Glomerular visceral epithelial cell (primary cell): Measurements from ENCODE around the gene RBP3.

Source experiments
- DNase-seq: peaks from one replicate; pipeline ENCODE4 v3.0.0-alpha.2; 2016; ENCODE audit errors: extremely low spot score

The RBP3 gene

DNA sequence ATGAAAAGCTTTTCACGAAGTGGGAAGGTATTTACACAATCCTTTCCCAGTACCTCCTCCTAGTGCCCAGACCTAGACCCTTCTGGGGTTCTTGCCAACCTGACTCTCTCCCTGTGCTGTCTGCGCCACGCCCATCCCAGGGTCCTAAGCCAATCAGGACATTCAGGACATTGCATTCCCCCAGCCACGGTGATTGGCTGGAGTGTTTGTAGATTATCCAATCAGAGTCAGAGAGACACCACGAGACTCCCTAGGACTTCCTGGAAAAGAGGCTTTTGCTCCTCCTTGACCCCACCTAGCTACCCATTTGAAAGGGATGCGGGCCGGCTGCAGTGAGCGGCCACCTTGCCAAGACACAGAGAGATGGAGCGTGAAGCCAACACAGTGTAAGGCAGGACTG is 29.5 kb upstream of the RBP3 start:
- no peak for DNase-seq

DNA sequence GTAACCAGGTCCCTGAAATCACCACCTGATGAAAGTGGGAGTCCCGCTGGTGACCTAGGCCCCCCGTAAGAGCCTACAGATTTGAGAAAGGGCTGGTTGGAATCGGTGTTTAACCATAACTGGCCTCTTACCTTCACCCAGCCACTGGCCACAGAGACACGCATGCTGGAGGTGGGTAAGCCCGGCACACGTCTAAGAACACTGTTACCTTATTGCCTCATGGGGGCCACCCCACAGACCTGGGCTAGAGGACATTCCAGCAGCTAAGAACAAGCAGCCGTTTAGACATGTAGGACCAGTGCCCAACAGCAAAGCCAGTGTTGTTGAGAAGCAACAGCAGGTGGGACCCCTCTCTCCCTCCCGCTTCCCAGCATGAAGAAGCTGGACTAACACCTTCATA is 28.4 kb upstream of the RBP3 start:
- DNase-seq, result no peak

GRCh38 chr10:47320812-47321211 is 27.4 kb upstream of the RBP3 start:
- no peak for DNase-seq

GRCh38 chr10:47321521-47322195 is 26.5 kb upstream of the RBP3 start:
- DNase-seq, result no peak

DNA sequence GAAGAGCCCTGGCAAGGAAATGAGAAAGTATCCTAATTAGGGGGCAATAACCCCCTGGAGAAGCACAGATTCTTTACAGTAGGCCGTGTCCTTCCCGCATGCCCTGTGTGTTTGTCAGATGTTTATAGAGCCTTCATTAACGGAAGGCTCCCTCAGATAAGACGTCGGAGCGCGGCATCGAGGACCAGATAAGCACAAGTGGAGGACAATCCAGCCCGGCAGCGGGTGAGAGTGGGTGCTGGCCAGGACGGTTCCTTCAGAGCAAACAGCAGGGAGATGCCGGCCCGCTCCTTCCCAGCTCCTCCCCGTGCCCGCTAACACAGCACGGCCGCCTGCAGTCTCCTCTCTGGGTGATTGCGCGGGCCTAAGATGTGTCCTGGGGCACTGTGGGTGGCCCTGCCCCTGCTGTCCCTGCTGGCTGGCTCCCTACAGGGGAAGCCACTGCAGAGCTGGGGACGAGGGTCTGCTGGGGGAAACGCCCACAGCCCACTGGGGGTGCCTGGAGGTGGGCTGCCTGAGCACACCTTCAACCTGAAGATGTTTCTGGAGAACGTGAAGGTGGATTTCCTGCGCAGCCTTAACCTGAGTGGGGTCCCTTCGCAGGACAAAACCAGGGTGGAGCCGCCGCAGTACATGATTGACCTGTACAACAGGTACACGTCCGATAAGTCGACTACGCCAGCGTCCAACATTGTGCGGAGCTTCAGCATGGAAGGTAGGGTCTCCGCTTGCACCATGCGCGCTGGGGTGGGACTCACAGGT is 25.7 kb upstream of the RBP3 start, which contains the start of gene GDF2:
GDF2 (plus strand) TSS at position 155 of the 762 bp plus-strand sequence; CDS start at position 370, 215 bp downstream.
- no peak for DNase-seq

- DNase-seq, result no peak
These were observed 25.1 kb upstream of the RBP3 start for GRCh38 chr10:47323087-47323486.

GRCh38 chr10:47323636-47324296 is 24.4 kb upstream of the RBP3 start:
- no peak for DNase-seq

GRCh38 chr10:47325303-47326291 is 22.6 kb upstream of the RBP3 start:
- DNase-seq, result no peak

- DNase-seq, result no peak
These were observed 21.7 kb upstream of the RBP3 start for GRCh38 chr10:47326306-47326926.

DNA sequence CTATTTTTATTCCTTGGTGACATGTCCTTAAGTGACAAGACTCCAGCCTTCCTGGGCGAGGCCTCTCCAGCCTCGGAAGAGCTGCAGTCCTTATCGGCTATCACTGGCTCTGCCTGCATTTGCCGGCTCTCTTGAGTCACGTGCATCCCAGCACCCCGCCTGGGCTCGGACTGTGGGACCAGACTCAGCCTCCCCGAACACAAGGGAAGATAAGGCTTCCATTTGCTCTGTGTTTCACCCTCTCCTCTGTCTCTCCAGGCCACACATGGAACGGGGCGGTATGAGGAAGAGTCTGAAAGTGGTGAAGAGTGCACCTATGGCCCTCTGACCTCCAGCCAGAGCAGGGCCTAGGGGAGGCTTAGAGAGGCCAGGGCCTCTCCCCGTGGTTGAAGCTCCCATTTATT is 21.2 kb upstream of the RBP3 start:
- no peak for DNase-seq

DNA sequence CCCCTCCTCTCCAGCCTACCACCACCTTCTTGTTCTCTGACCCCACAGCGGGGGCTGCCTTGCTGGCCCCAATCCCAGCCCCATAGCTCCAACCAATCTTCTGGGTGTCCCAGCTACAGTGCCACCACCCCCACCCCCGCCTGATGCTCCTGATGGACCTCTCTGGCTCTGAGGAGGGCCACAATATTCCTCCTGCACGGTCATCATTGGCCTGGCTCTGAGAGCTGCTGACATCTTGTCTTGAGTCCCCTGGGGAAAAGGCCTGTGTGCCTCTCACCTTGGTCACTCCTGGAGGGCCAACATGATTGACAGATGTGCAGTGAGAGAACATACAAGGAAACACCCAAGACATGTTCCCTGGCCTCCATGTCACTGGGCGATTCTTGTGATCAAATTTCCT is 18.3 kb upstream of the RBP3 start:
- DNase-seq, result no peak

DNA sequence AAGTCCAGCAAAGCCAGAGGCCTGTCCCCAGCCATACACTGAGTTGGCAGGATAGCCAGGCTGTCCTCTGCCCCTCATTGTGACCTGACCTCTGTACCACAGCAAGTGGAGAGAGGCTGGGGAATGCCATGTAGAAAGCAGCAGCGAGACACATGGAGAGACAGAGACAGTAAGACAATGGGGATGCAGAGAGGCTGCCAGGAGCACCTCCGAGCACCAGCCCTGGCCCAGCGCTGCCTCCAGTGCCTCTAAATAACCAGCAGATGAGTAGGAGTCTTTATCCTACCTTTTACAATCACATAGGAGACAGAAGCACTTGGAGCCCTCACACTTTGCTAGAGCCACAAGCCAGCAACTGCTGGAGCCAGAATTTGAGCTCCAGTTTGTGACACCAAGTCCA is 17.8 kb upstream of the RBP3 start:
- DNase-seq, result no peak

- DNase-seq, result no peak
These were observed 17.4 kb upstream of the RBP3 start for GRCh38 chr10:47330804-47331203.

- no peak for DNase-seq
These were observed 16.7 kb upstream of the RBP3 start for GRCh38 chr10:47331491-47331890.

GRCh38 chr10:47331954-47332353 is 16.2 kb upstream of the RBP3 start:
- no peak for DNase-seq

DNA sequence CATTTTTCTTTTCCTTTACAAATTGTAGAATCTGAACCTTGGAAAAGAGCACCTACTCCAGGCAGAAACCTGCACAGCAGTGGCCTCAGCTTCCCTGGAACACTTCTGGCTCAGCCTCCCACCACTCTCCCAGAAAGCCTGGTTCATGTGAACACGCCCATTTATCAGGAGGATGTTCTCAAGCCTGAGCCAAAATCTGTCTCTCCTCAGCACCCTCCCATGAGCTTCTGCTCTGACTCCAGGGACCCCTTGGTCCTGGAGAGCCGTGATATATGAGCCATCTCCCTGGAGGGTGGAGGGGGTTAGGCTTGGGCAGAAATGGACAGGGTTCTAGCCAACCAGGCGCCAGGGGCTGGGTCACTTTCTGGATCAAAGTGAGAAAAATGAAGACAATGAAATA is 15.8 kb upstream of the RBP3 start:
- no peak for DNase-seq

- DNase-seq, result no peak
These were observed 15.2 kb upstream of the RBP3 start for GRCh38 chr10:47332946-47333345.

DNA sequence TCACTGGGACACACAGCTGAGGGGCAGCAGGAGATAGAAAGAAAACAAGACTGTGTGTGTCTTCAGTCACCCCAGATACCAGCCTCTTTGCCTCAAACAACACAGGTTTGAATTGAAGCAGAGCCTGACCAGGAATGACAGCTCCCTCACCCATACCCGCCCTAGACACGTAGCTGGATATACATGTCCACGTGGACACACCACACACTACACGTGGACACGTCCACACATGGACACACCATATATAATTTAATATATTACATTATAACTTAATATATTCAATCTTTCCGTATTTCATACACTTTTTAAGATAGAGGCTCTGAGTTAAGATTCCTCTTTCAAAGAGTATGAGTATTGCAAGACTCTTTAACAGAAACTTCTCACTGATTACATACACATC is 14.6 kb upstream of the RBP3 start:
- DNase-seq, result no peak

DNA sequence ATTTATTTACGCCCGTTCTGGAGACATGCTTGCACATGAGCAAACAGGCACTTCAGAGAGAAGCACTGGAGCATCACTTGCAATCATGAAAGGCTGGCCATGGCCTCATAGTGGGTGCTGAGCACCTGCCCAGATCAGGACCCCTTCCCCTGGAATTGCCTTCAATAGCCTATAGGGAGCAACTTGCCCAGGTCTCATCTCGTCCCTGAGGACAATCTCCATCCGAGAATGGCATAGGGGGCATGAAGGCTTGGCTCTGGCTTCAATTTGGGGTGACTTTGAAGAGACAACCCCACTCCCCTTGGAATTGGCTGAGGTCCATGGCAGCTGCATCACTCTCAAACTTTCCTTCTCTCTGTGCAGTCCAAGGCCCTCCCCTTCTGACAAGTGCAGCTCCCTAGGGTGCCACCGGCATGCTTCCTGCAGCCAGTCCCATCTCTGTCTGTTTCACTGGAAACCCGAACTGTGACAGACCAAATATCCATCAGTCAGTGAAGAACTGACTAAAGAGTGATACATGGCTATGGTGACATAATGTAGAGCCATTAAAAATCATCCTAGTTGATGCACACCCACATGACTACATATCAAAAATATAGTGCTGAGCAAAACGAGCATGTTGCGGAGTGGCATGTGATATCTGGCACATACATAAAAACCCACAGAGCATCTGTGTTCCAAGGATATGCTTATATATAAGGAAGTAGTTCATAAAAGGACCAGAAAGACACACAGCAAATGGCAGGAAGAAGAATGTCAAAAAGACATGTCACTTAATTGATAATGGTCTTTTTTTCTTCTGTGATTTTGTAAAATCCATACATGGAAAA is 13.5 kb upstream of the RBP3 start:
- no peak for DNase-seq

DNA sequence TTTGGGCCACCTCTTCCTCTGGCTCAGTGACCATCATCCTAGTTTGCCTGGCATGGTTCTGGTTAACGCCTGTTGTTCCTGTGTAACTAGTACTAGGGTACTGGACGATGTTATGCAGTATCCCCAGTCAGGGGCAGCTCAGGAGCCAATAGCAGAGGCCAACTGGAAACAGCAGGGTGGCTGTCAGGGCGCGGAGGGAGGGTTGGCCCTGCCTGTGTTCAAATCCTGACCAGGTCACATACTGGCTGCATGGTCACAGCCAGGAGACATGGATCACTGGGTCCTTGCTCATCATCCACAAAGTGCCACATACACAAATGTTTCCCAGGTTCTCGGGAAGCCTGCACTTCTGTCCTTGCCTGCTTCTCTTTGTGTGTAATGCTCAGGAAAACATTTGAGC is 12.3 kb upstream of the RBP3 start:
- DNase-seq, result no peak
